SU-DHL-6 (cell line): ENCODE data around the gene BRD4.

Experiments used
- CTCF ChIP-seq: fragments of 200-600 bp; sonication (generic); IDR thresholded peaks from one replicate; pipeline ENCODE4 v1.5.1; 2017; ENCODE audit warnings: antibody characterized with exemption, mild to moderate bottlenecking, low read length, moderate library complexity; ENCODE audit not compliant: insufficient read depth, poor library complexity, severe bottlenecking
- EZH2phosphoT487 ChIP-seq: fragments of 200-600 bp; sonication (generic), shearing (Covaris generic); conservative IDR thresholded peaks from 2 replicates; pipeline ENCODE4 v1.6.1; 2018; ENCODE audit warnings: mild to moderate bottlenecking, antibody characterized with exemption, low read length, moderate library complexity, mixed read lengths

- no peak for TF ChIP-seq CTCF
- TF ChIP-seq EZH2phosphoT487, result no peak
Measured at GRCh38 chr19:15303105-15303780, 29.1 kb downstream of the BRD4 start.
